ENCODE results near the gene AKAP13.
"Not testable (repeated sequence)": the region's sequence is repeated elsewhere in the genome, so short reads cannot be mapped to it uniquely, and the experiment has no call there.

The AKAP13 gene, protein sequence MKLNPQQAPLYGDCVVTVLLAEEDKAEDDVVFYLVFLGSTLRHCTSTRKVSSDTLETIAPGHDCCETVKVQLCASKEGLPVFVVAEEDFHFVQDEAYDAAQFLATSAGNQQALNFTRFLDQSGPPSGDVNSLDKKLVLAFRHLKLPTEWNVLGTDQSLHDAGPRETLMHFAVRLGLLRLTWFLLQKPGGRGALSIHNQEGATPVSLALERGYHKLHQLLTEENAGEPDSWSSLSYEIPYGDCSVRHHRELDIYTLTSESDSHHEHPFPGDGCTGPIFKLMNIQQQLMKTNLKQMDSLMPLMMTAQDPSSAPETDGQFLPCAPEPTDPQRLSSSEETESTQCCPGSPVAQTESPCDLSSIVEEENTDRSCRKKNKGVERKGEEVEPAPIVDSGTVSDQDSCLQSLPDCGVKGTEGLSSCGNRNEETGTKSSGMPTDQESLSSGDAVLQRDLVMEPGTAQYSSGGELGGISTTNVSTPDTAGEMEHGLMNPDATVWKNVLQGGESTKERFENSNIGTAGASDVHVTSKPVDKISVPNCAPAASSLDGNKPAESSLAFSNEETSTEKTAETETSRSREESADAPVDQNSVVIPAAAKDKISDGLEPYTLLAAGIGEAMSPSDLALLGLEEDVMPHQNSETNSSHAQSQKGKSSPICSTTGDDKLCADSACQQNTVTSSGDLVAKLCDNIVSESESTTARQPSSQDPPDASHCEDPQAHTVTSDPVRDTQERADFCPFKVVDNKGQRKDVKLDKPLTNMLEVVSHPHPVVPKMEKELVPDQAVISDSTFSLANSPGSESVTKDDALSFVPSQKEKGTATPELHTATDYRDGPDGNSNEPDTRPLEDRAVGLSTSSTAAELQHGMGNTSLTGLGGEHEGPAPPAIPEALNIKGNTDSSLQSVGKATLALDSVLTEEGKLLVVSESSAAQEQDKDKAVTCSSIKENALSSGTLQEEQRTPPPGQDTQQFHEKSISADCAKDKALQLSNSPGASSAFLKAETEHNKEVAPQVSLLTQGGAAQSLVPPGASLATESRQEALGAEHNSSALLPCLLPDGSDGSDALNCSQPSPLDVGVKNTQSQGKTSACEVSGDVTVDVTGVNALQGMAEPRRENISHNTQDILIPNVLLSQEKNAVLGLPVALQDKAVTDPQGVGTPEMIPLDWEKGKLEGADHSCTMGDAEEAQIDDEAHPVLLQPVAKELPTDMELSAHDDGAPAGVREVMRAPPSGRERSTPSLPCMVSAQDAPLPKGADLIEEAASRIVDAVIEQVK (N-terminal part only)

DNA sequence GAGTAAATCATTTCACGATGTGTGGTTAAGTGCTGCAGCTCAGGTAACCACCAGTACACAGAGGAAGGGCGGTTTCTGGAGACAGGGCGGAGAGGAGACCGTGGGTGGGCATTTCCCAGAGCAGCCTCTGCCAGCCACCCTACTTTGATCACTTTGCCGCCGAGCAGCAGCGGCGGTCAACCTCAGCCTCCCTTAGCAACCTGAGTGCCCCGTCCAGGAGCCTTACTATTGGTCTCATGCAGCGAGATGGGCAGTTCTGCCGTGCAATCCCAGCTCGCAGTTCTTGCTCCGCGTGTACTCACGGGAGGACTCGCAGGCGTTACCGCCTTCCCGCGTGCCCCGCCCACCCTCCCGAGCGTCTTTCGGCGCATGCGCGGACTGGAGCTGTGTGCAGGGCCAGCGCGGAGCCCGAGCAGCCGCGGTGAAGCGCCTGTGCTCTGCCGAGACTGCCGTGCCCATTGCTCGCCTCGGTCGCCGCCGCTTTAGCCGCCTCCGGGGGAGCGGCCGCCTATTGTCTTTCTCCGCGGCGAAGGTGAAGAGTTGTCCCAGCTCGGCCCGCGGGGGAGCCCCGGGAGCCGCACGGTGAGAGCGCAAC lies at the start of gene AKAP13:
Gene AKAP13, plus strand, starts transcription at position 387 of the 595 bp plus-strand sequence. CDS start 105,118 bp downstream, outside the sequence.
- peak; percentile 90 for DNase-seq

DNA sequence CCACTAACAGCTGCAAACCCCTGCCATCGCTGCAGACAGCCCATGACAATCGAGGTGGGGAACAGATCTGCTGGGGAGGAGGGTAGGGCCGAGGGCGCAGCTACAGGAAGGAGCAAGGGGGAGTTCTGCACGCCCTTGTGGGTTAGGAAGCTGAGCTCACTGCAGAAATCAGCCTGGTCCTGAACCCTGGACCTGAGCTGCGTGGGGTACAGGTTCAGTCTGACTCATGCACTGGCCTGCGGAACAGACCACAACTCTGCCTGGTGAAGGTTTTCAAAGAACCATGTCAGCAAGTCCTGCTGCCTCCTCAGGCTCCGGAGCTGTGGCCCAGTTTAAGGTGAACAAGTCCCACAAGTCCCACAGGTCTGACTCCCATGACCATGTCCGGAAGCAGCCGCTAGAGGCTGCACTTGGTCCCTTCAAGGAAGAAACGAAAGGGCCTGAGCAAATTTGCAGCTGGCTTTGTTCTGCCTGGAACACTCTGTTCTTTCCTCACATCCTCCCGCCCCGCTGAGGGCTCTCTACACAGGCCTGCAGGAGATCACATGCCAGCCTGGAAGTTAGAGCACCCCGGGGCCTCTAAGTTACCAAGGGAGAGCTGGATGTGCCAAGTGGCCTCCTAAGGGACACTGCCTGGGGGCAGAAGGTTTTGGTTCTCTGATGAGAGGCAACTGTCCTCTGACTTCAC lies 49.4 kb upstream of the AKAP13 start:
- no peak for DNase-seq

DNA sequence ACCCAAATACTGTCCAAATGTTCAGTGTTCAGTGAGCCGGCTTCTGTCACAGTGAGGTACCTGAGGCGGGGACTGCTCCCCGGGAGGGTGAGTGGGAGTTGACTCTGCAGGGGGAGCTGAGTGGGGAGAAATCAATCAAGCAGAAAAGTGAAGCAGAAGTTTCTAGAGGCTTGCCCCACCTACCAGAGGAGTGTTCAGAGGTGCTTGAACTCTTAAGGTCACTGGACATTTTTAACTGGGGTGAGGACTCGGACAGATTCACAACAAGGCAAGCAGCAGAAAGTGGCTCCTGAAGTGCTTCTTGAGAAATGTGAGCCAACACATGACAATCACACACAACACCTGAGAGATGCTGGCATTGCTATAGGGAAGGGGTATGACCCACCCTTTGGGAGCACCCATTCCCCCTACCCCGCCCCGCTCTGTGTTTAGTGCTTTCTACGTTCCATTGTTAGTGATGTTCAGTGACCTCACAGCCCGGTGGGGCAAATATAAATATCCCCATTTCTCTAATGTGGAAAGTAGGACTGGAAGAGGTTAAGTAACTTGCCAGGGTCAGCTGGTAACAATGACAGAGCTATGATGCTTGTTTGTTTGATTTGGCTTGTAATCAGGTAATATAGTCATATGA lies 48.6 kb upstream of the AKAP13 start:
- DNase-seq = no peak

DNA sequence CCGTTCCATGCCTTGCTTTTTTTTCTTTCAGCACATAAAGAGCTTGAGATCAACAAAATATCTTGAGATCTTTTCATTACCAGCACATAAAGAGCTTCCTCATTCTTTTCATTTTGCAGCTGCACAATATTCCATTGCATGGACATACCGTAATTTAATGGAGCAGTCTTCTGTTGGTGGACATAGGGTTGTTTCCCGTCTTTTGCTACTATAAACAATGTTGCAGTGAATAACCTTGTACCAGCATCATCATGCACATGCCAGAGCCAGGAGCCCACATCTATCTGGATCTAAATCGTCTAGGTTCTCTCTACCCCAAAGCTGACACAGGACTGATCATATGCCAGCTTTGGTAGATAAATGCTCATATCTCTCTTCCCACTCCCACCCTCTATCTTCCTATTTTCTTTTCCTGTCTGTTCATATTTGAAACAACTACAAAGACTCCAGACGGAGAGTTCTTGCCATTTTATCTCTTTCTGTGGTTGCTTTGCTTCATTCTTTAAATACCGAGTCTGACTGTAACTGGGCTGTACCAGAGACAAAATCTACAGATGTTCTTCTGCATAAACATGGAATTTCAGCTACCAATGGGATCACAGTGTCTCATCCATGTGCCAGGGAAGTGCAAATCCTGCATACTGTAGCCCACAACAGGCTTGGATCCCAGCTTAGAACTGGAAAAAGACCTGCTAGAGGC lies 47.1 kb upstream of the AKAP13 start:
- no peak for DNase-seq

DNA sequence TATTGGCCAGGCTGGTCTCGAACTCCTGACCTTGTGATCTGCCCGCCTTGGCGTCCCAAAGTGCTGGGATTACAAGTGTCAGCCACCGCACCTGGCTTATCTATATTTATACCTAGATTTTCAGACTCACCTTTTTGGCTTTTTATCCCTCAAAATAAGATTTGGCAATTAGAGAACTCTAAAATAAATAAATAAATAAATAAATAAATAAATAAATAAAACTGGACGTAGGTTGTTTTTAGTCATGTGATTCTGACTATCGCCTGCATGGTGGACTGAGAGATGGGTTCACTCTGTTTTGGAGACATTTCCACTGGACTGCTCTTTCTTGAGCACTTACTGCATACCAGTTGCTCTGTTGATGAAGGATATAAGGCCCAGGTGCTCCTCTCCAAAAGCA lies 46.2 kb upstream of the AKAP13 start:
- DNase-seq = no peak

DNA sequence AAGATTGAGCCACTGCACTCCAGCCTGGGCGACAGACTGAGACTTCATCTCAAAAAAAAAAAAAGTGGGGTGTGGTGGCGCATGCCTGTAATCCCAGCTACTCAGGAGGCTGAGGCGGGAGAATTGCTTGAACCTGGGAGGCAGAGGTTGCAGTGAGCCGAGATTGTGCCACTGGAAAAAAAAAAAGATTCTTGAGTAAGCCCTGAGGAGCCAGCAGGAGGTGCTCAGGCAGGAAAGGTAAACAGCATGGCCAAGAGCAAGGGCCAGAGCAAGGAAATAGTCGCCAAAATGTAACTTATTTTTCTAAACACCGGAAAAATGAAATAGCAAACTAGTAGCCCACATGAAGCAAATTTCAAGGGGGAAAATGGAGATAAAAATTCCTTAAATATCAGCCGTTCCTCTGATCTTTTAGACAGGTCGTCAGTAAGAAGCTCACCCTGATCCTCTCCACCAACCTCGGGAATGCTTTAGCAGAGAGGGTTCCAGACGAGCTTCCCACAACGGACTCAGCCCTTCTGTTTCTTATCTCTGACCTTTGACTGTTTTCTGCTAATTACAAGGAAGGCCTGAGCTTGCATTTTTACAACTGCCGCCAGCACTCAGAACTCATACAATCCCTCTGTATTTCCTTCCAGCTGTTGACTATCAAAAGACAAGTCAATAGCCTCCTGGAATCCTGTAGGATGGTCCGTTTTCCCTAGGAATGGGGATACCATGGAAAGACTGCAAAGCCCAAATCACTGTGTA lies 45.0 kb upstream of the AKAP13 start:
- DNase-seq = no peak

DNA sequence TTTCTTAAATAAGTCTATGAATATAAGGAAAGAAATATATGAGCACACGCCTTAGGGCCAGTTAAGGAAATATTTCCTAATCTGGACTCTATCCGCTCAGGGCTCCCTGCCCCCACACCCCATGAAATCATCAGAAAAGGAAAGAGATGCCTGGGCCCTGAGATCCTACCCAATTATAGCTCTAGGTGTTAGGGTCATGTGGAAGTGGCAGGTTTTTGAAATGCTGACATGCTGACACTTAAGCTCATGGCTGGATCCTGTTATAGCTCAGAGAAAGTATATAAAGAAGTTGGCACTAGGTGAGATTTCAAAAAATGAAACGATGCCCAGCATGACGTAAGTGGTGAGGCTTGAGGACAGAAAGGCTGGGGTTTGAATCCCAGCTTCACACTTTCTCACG lies 43.5 kb upstream of the AKAP13 start:
- DNase-seq = no peak

DNA sequence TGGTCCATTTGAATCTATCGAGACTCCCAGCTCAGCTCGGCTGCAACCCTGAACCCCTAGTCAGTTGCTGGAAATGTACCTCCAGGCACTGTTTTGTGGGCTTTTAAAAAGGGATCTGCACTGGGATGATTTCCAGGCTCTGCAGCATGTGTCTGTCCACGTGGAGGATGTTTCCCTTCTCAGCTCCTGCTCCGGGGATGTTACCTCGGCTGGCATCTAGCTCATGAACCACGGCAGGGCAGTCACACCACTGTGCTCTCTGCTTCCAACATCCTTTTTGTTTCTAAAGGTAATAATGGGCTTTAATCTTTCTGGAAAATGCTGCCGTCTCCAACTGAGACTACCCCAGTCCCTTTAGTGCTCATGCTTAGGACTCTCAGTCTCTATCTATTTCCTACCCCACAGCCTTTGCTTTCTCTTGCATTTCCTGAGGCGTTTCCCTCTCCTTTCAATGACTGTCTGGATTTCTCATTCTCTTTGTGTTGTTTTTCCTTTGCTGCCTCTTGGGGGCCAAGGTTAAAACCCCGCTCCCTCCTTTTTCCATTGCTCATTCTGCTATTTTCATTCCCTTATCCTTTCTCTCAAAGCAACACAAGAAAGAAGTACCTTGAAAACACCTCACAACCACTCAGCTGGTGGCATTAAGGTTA lies 42.9 kb upstream of the AKAP13 start:
- no peak for DNase-seq

DNA sequence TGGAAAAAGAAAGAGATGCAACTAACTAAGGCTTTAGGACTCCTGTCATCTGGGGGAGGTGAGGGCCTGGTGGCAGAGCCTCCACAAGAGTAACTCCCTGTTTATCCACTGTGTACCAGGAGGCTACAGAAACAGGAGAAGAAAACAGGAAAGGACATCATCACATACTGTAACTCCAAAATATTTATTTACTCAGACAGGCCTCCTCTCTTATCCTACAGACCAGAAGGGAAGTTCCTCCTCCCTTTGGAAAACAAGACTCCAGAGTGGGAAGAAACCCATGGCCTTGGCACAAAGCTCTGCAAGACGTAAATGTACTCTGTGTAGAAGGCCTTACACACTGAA lies 40.1 kb upstream of the AKAP13 start:
- DNase-seq = no peak

DNA sequence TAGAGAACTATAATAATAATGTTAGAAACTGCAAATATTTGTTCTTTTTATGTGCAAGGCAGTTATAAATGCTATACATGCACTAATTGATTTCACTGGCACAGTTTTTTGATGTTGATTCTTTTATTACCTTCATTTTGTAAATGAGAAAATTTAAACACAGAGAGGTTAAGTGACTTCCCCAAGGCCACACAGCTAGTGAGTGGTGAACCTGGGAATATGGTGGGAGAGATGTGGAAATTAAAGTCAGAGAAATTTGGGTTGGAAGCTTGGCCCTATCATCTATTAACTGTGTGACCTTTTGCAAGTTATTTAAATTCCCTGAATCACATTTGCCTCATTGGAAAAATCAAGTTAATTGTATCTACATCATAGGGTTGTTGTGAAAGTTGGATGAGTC lies 39.6 kb upstream of the AKAP13 start:
- DNase-seq = no peak

DNA sequence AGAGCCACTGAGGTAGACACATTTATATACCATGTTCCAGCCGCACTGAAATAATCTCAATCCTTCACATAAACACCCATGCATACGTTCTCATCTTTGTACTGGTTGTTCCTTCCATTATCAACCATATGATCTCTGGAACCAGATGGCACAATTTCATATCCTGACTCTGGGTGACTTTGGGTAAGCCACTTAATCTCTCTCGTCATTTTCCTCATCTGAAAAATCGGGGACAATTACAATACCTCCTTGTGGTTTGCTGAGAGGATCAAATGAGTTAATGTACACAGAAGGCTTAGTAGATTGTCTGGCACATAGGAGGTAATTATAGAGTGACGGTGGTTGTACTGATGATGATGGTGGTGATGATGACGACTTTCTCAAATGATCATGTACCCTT lies 38.2 kb upstream of the AKAP13 start:
- DNase-seq = not testable (repeated sequence)

DNA sequence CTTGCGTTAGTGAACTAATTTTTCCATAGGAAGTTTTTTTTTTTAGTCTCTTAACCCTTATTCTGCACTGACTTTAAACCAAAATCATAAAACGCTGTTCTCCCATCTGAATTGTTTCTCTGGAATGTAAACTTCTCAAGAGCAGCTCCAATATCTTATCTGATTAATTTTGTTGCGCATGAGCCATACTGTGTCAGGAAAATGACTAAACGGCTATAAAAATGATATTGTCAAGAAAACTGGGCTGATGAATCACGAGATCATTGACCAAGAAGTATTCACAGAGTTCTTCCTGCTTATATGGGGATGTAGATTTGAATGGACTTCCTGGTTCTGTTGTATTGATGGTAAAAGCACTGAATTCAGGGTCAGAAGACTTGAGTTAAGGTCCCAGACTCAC lies 37.0 kb upstream of the AKAP13 start:
- DNase-seq = not testable (repeated sequence)

DNA sequence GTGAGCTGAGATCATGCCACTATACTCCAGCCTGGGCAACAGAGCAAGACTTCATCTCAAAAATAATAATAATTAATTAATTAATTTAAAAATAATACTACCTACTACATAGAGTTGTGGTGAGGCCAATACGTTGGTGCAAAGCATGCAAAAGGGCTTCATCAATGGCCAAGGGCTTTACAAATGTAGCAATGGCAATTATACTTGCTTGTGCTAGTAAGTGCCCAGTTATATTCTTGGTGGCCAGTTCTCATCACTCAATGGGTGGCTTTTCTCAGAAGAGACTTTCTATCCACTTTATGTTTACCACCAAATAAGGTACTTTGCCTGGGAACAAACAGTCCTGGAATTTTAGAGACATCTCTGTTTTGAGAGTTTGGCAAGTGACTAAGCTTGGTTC lies 36.2 kb upstream of the AKAP13 start:
- not testable (repeated sequence) for DNase-seq

DNA sequence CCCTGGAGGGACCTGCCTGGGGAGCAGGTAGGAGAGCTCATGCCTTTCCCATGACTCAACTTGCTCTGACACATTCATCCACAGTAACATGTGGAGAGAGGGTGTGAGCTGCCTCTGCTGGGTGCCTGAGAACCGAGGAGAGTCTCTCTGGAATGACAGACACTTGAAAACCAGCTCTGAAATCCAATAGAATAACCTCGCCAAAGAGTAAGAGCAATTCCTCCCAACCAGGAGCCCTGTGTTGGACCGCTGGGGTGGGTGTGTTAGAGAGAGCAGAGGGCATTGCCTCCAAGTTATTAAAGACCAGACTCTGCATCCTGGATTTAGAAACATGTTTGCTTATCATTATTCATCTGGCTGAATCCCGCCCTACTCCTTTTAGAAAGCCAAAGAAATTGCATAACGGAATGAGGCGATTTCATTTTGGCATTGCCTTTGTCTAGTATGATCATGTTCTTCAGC lies 35.7 kb upstream of the AKAP13 start:
- not testable (repeated sequence) for DNase-seq

DNA sequence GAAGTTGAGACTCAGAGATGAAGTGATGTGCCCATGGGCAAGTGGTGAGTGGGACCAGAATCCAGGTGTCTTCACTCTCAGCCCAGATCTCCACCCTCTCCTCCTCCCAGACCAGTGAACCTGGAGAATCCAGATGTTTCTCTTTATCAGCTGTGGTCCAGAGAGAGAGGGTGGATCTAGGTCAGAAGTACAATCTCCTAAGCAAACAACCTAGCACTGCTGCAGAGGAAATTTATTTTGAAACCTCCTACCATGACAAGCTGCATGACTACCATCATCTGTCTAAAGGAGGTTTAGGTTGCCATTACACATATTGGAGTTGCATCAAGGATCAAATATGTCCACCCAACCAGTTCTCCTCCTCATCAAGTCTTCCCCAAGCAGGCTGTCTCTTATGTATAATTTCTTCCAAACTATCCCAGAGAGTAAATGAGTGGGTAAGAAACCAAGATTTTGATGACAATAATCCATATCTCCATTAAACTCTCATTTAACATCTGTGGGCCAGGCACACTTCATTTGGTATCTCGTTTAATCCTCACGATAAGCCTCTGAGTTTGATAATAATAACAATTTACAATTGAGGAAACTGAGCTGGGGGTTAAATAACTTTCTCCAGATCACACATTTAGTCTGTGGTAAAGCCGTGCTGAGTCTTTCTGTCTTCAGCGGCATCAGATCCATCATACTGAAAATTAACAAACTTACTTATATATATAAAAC lies 35.0 kb upstream of the AKAP13 start:
- not testable (repeated sequence) for DNase-seq

DNA sequence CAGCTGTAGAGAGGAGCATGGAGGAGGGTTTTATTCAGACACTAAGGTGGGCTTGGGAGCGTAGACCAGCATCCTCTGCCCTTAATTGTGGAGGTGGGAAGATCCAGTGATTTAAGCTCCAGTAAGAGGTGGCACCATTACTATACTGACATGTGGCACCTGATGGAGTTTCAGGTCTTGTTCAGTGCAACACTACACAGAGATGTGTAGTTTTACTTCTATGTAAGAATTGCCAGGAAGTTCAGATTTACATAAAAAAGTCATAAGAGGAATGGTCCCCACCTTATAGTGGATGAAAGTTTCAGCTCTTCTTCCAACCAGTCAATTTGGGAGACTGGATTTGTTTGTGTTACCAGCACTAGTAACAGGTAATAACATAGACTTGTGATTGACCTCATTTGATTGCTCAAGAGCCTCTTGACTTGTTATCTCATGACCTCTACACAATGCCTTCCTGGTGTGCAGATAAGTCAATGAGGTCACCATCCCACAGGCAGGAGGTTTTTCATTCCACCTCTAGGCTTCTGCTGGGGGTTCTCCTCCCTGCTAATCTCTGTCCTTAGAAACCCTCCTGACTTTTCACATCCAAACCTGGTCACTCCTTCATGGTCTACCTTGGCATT lies 33.8 kb upstream of the AKAP13 start:
- not testable (repeated sequence) for DNase-seq

DNA sequence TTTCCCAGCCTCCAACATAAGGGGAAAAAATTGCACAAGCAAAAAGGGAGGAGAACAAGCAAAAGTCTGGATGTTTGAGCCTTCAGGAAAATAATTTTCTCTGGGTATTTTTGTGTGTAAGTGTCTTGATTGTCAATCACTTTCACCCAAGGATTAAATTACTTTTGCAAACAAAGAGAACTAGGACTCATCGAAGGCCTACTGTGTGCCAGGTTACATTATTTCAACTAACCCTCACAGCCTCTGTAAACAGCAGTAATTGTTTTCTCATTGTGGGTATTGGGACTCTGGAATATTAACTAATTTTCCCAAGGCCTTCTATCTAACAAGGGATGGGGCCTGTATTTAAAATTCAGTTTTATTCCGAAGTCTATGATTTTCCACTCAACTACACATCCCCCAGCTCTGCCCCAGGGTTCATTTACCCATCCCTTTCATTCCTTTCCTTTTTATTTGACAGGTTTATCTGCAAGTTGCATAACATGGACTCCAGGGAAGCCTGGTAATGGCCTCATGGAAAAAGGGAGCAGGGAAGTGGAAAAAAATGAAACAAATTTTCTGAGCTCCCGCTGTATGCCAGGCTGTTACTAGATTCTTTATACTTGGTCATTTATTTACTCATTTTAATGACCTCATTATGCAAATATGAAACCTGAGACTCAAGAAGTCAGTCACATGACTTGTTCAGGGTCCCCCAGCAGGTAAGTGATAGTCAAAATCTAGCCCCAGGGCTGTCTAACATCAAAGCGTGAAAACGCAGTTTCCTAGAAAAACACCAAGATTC lies 32.9 kb upstream of the AKAP13 start:
- DNase-seq = not testable (repeated sequence)
